GM12878 (cell line): Measurements from ENCODE around the gene LCE1C.

ENCODE experiments used
- CBX3 ChIP-seq: fragments of 200-600 bp; sonication (generic); IDR thresholded peaks from 2 replicates; pipeline ENCODE4 v1.6.1; 2016; ENCODE audit warnings: low read depth, borderline replicate concordance
- CHD2 ChIP-seq: IDR thresholded peaks from 2 replicates; pipeline ENCODE4 v1.6.1; 2011; ENCODE audit warnings: low read depth, low read length, improper control_type of control experiment, borderline replicate concordance
- CTCF ChIP-seq, 3 experiments: IDR thresholded peaks in 2 of 3; conservative IDR thresholded peaks in 1 of 3; 2 replicates each; pipeline ENCODE4 v1.5.1; 2011; ENCODE audit warnings: low read depth in 3 of 3, low read length in 3 of 3, mild to moderate bottlenecking in 3 of 3, control low read depth in 2 of 3, moderate library complexity in 2 of 3, inconsistent platforms in 1 of 3, mixed read lengths in 1 of 3; ENCODE audit not compliant: control insufficient read depth in 2 of 3, insufficient read depth in 1 of 3; ENCODE audit errors: extremely low read depth in 1 of 3
- EGR1 ChIP-seq, 2 experiments: IDR thresholded peaks; 1 replicate in 1 of 2; 2 replicates in 1 of 2; pipeline ENCODE4 v1.6.1; 2011 to 2012; ENCODE audit warnings: low read depth in 2 of 2, low read length in 2 of 2, borderline replicate concordance in 1 of 2, mild to moderate bottlenecking in 1 of 2, moderate library complexity in 1 of 2
- EP300 ChIP-seq, 2 experiments: fragments of 150-350 bp in 1 of 2; IDR thresholded peaks; 2 replicates each; pipeline ENCODE4 v1.6.1; 2011 to 2012; ENCODE audit warnings: low read depth in 2 of 2, low read length in 2 of 2, borderline replicate concordance in 1 of 2, improper control_type of control experiment in 1 of 2, inconsistent platforms in 1 of 2; ENCODE audit not compliant: control insufficient read depth in 1 of 2
- ETV6 ChIP-seq, 2 experiments: fragments of 450-650 bp in 1 of 2; IDR thresholded peaks in 1 of 2; conservative IDR thresholded peaks in 1 of 2; 2 replicates each; pipeline ENCODE4 v1.6.1; 2014; ENCODE audit warnings: antibody characterized with exemption in 1 of 2, borderline replicate concordance in 1 of 2, low read depth in 1 of 2, mild to moderate bottlenecking in 1 of 2, moderate library complexity in 1 of 2
- EZH2 ChIP-seq: IDR thresholded peaks from 2 replicates; pipeline ENCODE4 v1.6.1; 2012; ENCODE audit warnings: low read depth, mild to moderate bottlenecking, control low read depth, inconsistent platforms, low read length, borderline replicate concordance; ENCODE audit not compliant: control insufficient read depth
- GABPA ChIP-seq: IDR thresholded peaks from 2 replicates; pipeline ENCODE4 v1.6.1; 2014; ENCODE audit warnings: antibody characterized with exemption, low read depth, mild to moderate bottlenecking, inconsistent platforms
- JUNB ChIP-seq: IDR thresholded peaks from 2 replicates; pipeline ENCODE4 v1.6.1; 2016; ENCODE audit warnings: antibody characterized with exemption, mild to moderate bottlenecking
- MTA3 ChIP-seq: IDR thresholded peaks from 2 replicates; pipeline ENCODE4 v1.6.1; 2012; ENCODE audit warnings: low read length, inconsistent platforms, borderline replicate concordance
- POLR2A ChIP-seq: IDR thresholded peaks from 2 replicates; pipeline ENCODE4 v1.6.1; 2011; ENCODE audit warnings: low read depth, mild to moderate bottlenecking, low read length
- POLR2AphosphoS5 ChIP-seq: IDR thresholded peaks from 2 replicates; pipeline ENCODE4 v1.6.1; 2011; ENCODE audit warnings: mild to moderate bottlenecking, low read length, inconsistent platforms
- REST ChIP-seq: IDR thresholded peaks from 2 replicates; pipeline ENCODE4 v1.6.1; 2012; ENCODE audit warnings: mild to moderate bottlenecking, low read depth, low read length

- TF ChIP-seq ETV6 (conservative IDR thresholded peaks at IDR 0.05 in 1 of 2, IDR thresholded peaks at IDR 0.05 in 1 of 2; ENCODE audit: borderline replicate concordance in 1 of 2, low read depth in 1 of 2) (no peak), GABPA (no peak), POLR2AphosphoS5 (no peak), CHD2 (no peak), CTCF (IDR thresholded peaks at IDR 0.05 in 2 of 3, conservative IDR thresholded peaks at IDR 0.05 in 1 of 3; ENCODE audit: control insufficient read depth in 2 of 3, extremely low read depth in 1 of 3, insufficient read depth in 1 of 3, low read depth in 3 of 3, low read length in 3 of 3) (no peak), EP300 (IDR thresholded peaks at IDR 0.05; ENCODE audit: borderline replicate concordance in 1 of 2, control insufficient read depth in 1 of 2, low read depth in 2 of 2, low read length in 2 of 2) (no peak), REST (no peak), CBX3 (no peak), POLR2A (no peak), EZH2 (no peak), EGR1 (IDR thresholded peaks at IDR 0.05; ENCODE audit: borderline replicate concordance in 1 of 2, low read depth in 2 of 2, low read length in 2 of 2) (no peak), JUNB (no peak), MTA3 (no peak)
Measured at GRCh38 chr1:152811671-152812070, 5.2 kb upstream of the LCE1C start, which contains the start of gene LCE1B.
